Activated CD4-positive, alpha-beta T cell treated with anti-CD3 and anti-CD28 coated beads for 24 hours (primary cell): ENCODE results near the gene GPR132.
"Not testable (repeated sequence)": the region's sequence is repeated elsewhere in the genome, so short reads cannot be mapped to it uniquely, and the experiment has no call there.

Source experiments
- DNase-seq, 2 donors: peaks; one replicate each; pipeline ENCODE4 v3.0.0-alpha.2; 2020; ENCODE audit warnings: low read depth in 2 of 2

Gene GPR132

DNA sequence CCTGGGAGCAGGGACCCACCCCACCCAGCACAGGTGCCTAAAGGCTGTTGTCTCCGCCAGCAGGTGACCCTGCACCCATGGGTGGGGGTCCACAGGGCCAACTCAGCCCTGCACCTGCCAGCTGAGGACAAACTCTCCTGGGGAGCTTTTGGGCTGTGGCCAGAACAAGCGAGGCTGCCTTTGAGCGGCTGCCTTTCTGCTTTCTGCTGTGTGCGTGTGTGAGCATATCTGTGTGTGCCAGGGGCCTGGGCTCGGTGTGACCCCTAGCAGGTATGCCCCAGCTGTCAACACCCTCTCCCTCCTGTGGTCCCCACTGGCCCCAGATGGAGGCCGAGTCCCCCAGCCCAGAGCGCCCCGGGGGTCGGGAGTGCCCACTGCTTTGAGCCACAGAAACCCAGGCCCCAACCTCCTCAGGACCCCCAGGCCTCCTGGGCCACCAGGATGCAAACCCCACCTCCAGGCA lies 25.9 kb upstream of the GPR132 start:
- DNase-seq = no peak

- peak; percentile 85 to 89 for DNase-seq
Observed at GRCh38 chr14:105090493-105091053, 25.3 kb upstream of the GPR132 start.

DNA sequence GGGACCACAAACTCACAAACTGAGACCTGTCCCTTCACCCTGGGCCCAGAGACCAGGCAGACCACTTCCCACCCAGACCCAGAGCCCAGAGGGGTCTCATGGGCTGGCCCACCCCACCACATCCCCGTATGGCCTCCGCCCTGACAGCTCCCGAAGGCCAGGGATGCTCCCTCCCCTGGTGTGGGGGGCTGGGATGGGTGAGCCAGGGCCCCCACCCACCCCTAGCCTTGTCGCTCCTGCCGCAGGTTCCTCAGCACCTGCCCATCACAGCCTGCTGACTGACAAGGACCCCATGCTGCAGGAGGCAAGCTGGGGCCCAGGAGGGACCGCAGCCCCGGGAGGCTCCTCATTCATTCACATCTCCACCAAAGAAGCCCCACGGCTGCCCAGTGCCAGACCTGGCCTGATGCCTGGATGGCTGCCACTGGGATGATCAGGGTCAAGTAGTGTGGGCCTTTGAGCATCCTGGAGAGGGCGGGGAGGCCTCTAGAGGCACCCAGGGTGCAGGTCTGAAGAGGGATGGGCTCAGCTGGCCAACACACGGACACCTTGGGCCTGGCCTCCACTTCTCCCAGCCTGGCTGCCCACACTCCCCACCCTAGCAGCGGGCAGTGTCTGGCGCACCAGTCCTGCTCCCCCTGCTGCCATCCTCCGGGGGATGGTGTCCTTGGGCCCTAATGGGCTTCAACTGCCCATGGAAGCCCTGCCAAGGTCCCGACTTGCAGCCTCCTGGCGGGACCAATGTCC lies 24.7 kb upstream of the GPR132 start:
- no peak for DNase-seq

- no peak for DNase-seq
Observed at GRCh38 chr14:105088812-105089745, 23.8 kb upstream of the GPR132 start.

GRCh38 chr14:105087963-105088811 lies 23.0 kb upstream of the GPR132 start:
- no peak for DNase-seq

DNA sequence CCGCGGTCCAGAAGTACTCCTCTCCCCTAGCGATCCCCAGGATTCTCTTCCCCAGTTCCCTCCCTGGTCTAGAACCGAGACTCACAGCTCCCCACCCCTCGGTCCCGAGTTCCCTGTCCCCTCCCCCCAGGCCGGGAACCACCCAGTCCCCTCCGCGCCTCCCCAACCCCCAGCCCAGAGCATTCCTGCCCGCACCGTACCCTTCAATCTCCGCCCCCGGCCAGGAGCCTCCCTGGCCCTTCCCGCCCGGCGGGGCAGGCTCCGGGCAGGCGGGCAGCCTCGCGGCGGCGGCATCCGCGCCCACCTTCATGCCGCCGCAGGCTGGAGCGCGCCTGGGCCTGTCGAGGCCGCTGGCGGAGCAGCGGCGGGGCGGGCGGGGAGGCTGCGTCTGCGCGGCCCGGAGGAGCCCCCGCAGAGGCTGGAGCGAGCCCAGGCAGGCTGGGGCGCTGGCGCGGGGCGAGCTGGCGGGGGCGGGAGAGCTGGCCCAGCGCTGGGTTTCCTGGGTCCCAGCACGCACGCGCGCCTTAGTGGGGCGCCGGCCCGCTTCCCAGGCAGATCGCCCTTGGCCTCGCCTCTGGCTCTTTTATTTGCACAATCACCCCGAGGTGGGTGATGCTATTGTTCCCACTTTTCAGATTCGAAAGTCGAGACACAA lies 22.2 kb upstream of the GPR132 start:
- DNase-seq = no peak

- peak; percentile 74 to 77 for DNase-seq
Observed at GRCh38 chr14:105086833-105087307, 21.6 kb upstream of the GPR132 start.

GRCh38 chr14:105085766-105086165 lies 20.5 kb upstream of the GPR132 start:
- DNase-seq = no peak

GRCh38 chr14:105084741-105085571 lies 19.7 kb upstream of the GPR132 start:
- DNase-seq = no peak

- DNase-seq = no peak
Observed at GRCh38 chr14:105083926-105084685, 18.9 kb upstream of the GPR132 start.

DNA sequence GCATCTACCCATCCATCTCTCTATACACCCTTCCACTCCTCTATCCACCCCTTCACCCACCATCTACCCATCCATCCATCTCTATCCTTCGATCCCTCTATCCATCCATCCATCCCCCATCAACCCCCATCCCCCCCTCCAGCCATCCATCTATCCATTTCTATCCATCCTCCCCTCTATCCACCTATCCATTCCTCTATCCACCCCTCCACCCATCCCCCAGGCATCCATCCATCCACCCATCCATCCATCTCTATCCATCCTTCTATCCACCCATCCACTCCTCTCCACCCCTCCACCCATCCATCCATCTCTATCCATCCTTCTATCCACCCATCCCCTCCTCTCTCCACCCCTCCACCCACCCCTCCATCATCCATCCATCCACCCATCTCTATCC lies 17.5 kb upstream of the GPR132 start:
- DNase-seq = no peak

DNA sequence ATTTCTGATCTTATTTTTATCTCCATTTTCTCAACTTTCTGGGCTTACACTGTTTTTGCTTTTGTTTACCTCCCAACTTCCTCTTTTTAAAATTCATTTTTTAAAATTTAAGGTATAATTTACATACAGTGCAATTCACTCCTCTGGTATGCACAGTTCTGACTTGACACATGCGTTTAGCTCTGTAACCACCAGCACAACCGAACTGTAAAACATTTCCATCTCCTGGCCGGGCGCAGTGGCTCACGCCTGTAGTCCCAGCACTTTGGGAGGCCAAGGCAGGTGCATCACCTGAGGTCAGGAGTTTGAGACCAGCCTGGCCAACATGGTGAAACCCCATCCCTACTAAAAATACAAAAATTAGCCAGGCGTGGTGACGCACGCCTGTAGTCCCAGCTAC lies 16.2 kb upstream of the GPR132 start:
- DNase-seq = not testable (repeated sequence)

GRCh38 chr14:105080161-105080560 lies 14.9 kb upstream of the GPR132 start:
- DNase-seq = no peak

DNA sequence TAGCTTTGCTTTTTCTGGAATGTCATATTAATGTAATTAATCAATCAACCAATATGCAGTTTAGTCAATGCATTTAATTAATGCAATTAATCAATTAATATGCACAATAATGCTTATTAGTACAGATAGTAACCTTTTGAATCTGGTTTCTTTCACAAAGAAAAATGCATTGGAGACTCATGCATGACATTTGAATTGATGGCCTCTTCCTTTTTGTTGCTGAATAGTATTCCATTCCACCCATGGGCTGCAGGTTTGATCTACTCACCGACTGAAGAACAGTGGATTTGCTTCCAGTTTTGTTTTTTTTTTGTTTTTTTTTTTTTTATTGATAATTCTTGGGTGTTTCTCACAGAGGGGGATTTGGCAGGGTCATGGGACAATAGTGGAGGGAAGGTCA lies 13.1 kb upstream of the GPR132 start:
- no peak for DNase-seq

DNA sequence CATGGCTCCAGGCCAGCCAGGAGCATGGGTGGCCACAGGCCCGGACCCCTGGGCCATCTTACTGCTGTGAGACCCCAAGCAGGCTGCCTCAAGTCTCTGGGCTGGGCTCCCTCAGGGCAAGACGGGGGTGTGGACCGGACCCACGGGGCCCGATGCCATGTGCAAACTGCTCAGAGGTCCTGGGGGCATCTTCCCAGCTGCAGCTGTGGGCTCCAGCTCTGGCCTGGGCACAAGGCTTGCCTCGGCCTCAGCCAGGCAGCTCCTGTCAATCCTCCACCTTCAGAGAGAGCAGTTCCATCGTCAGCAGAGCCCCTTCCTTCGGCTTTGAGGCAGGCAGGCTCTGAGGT lies 12.4 kb upstream of the GPR132 start:
- no peak for DNase-seq

DNA sequence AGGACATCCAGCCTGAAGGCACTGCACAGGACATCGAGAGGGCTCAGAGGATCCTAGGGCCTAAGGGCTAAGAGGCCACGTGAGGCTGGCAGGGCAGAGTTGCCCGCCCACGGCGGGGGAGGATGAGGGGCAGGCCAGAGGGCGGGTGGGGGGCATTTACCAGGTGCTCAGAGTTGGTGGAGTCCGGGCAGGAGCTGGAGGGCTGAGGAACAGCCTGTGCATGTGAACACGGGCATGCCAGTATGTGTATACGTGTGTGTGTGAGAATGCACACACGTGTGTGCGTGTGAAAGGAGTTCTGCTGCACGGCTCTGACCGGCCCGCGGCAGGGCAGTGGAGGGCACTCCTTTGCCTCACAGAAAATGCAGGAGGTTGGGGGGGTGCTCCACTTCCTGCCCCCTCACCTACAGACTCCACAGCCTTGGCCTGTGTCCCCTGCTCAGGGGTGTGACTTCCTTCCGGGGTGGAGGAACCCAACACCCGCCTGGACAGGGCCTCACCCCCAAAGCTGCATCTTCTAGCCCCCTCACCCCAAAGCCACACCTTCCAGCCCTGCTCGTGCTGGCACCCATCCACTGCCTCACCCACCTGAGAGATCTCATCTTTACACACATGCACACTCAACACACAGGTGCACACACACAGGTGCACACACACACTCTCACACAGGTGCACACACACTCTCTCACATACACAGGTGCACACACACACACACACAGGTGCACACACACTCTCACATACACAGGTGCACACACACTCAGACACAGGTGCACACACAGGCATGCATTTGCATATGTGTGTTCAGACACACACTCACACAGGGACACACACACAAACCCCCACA lies 11.8 kb upstream of the GPR132 start:
- DNase-seq = no peak

DNA sequence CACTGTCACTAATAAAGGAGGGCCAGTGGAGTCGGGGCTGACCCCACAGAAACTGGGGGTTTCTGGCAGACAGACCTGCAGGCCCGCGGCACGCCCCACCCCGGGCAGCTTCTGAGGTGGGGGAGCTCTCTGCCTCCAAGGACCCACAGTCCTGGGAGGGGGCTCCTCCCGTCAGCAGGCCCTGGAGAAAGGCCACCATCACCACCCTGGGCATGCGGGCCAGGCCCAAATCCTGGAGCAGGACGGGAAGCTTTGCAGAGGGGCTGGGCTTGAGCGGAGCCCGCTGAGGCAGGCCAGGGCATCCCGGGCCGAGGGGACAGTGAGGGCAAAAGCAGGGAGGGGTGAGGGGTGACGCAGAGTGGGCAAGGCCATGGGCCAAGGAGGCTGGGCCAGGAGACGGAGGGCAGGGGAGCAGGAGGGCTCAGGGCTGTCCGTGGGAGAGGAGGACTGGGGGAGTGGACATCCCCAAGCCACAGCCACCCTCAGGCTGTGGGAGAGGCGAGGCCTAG lies 11.1 kb upstream of the GPR132 start:
- no peak for DNase-seq
